H1 (cell line): Measurements from ENCODE around the gene RYR3. TPM values are rescaled to one million over a fixed set of nuclear protein-coding genes. Genes with fewer than 3 reads are reported as not detected.

ENCODE experiments used
- FOSL1 ChIP-seq: IDR thresholded peaks from 2 replicates; pipeline ENCODE4 v1.6.1; 2011; ENCODE audit warnings: mild to moderate bottlenecking, low read depth, low read length, moderate library complexity; ENCODE audit not compliant: insufficient read depth
- POU5F1 ChIP-seq: IDR thresholded peaks from 2 replicates; pipeline ENCODE4 v1.6.1; 2011; ENCODE audit warnings: low read depth, mild to moderate bottlenecking, low read length, moderate library complexity
- polyA plus RNA-seq, 7 experiments: library from polyadenylated mRNA; depleted of rRNA in 3 of 7; stranded (reverse) in 5 of 7; unstranded in 2 of 7; fragments of >200 nt in 5 of 7; fragments of 200-250 nt in 2 of 7; gene quantifications; 1 replicate in 5 of 7; 2 replicates in 1 of 7; 4 replicates in 1 of 7; pipeline versions ENCODE4 v1.2.1 to v1.2.3, GENCODE V29; 2011 to 2013; ENCODE audit warnings: missing spikeins in 2 of 7, mixed read lengths in 2 of 7
- total RNA-seq: library from RNA; stranded (reverse); fragmentation: NEBNext Ultra II Directional; extraction: Animal tissue kit (Norgen Biotek cat#: 25700); gene quantifications from 2 replicates; pipeline ENCODE4 v1.2.1, GENCODE V29; 2021

The RYR3 gene
- total and polyA plus RNA-seq, 2 of the 8 experiments (the other 6 are each of a cell fraction or from before 2014, with no cell fraction given), result 0.33 to 3.4 TPM

DNA sequence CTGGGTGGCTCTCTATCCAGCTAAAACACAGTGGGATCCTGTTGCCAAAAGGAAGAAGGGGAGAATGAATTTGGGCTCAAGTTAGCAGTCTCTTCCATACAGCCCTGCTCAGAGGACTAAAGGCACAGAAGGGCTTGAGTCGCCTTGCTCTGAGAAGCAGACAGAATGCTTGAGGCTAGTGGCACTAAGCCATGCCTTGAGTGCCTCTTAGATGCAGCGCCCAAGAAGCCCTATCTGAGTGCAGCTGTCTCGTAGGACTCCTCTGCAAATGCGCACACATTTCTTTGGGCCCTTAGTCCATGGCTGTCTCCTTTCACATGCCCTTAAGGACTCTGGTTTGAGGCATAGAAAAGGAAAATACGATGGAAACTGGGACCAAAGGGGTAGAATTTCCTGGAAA lies 446.2 kb downstream of the RYR3 start (continued):
- TF ChIP-seq POU5F1 (no peak), FOSL1 (no peak)
- TF ChIP-seq, all 59 proteins: peak for 0
